Mucosa of rectum (tissue), 2 donors: ENCODE data around the gene MAGI1.

Experiments used
- H3K27ac ChIP-seq, 2 donors: one replicate each; pipeline ENCODE4 v1.7.0; 2013; ENCODE audit warnings: inconsistent platforms in 2 of 2, low read depth in 2 of 2, low read length in 2 of 2
- H3K27me3 ChIP-seq, 2 donors: one replicate each; pipeline ENCODE4 v1.7.0; 2013; ENCODE audit warnings: low read length in 2 of 2; ENCODE audit not compliant: control insufficient read depth in 2 of 2, insufficient read depth in 2 of 2
- H3K36me3 ChIP-seq, 2 donors: one replicate each; pipeline ENCODE4 v1.7.0; 2013; ENCODE audit warnings: low read length in 2 of 2; ENCODE audit not compliant: control insufficient read depth in 2 of 2, insufficient read depth in 2 of 2
- H3K4me1 ChIP-seq, 2 donors: one replicate each; pipeline ENCODE4 v1.7.0; 2013; ENCODE audit warnings: low read length in 2 of 2, mild to moderate bottlenecking in 1 of 2; ENCODE audit not compliant: control insufficient read depth in 2 of 2, insufficient read depth in 2 of 2
- H3K4me3 ChIP-seq, 2 donors: one replicate each; pipeline ENCODE4 v1.7.0; 2013; ENCODE audit warnings: low read length in 2 of 2
- H3K9ac ChIP-seq, 2 donors: one replicate each; pipeline ENCODE4 v1.7.0; 2013; ENCODE audit warnings: low read length in 2 of 2, low read depth in 1 of 2, mild to moderate bottlenecking in 1 of 2
- H3K9me3 ChIP-seq, 2 donors: one replicate each; pipeline ENCODE4 v1.7.0; 2013; ENCODE audit warnings: low read length in 2 of 2; ENCODE audit not compliant: control insufficient read depth in 2 of 2
- donor health status: healthy.
- donor health status: Normal muscosa, but diverticular disease.

MAGI1 gene

GRCh38 chr3:65660000-65660598 is 378.6 kb downstream of the MAGI1 start:
- H3K36me3 ChIP-seq = no peaks in the 10 kb centered on the region
- no peaks in the 10 kb centered on the region for H3K27me3 ChIP-seq
- H3K9ac ChIP-seq = no peak overlapping the region
- H3K27ac ChIP-seq = no peak overlapping the region
- H3K4me3 ChIP-seq = no peak overlapping the region
- H3K4me1 ChIP-seq = no peaks in the 10 kb centered on the region
- H3K9me3 ChIP-seq = no peaks in the 10 kb centered on the region

- H3K27ac ChIP-seq = no peak overlapping the region
- H3K9ac ChIP-seq = no peak overlapping the region
- no peaks in the 10 kb centered on the region for H3K36me3 ChIP-seq
- no peaks in the 10 kb centered on the region for H3K9me3 ChIP-seq
- no peak overlapping the region for H3K4me3 ChIP-seq
- no peaks in the 10 kb centered on the region for H3K27me3 ChIP-seq
- no peaks in the 10 kb centered on the region for H3K4me1 ChIP-seq
These were observed 379.3 kb downstream of the MAGI1 start for GRCh38 chr3:65659396-65659795.

GRCh38 chr3:65658401-65658800 is 380.3 kb downstream of the MAGI1 start:
- no peak overlapping the region for H3K9ac ChIP-seq
- H3K4me1 ChIP-seq = no peaks in the 10 kb centered on the region
- H3K36me3 ChIP-seq = no peaks in the 10 kb centered on the region
- H3K9me3 ChIP-seq = no peaks in the 10 kb centered on the region
- no peak overlapping the region for H3K4me3 ChIP-seq
- no peak overlapping the region for H3K27ac ChIP-seq
- no peaks in the 10 kb centered on the region for H3K27me3 ChIP-seq

GRCh38 chr3:65655061-65655460 is 383.7 kb downstream of the MAGI1 start:
- Histone ChIP-seq H3K4me1 (no peaks in the 10 kb centered on the region), H3K27ac (no peak overlapping the region), H3K36me3 (no peaks in the 10 kb centered on the region), H3K9ac (no peak overlapping the region), H3K4me3 (no peak overlapping the region), H3K27me3 (no peaks in the 10 kb centered on the region), H3K9me3 (no peaks in the 10 kb centered on the region)

- Histone ChIP-seq H3K36me3 (no peaks in the 10 kb centered on the region), H3K27me3 (no peaks in the 10 kb centered on the region), H3K4me1 (no peaks in the 10 kb centered on the region), H3K4me3 (no peak overlapping the region), H3K9me3 (no peaks in the 10 kb centered on the region), H3K27ac (no peak overlapping the region), H3K9ac (no peak overlapping the region)
These were observed 385.0 kb downstream of the MAGI1 start for GRCh38 chr3:65653731-65654130.

GRCh38 chr3:65650247-65650646 is 388.5 kb downstream of the MAGI1 start:
- Histone ChIP-seq H3K27ac (no peak overlapping the region), H3K4me1 (no peaks in the 10 kb centered on the region), H3K9ac (no peak overlapping the region), H3K27me3 (no peaks in the 10 kb centered on the region), H3K4me3 (no peak overlapping the region), H3K36me3 (no peaks in the 10 kb centered on the region), H3K9me3 (peaks cover 0 to 2% of the 10 kb centered on the region in 2 donors)

- no peak overlapping the region for H3K9ac ChIP-seq
These were observed 391.3 kb downstream of the MAGI1 start for GRCh38 chr3:65647369-65647768.

GRCh38 chr3:65642883-65643282 is 395.8 kb downstream of the MAGI1 start:
- Histone ChIP-seq H3K27ac (no peak overlapping the region), H3K27me3 (no peaks in the 10 kb centered on the region), H3K4me1 (no peaks in the 10 kb centered on the region), H3K9me3 (peaks cover 0 to 2% of the 10 kb centered on the region in 2 donors), H3K4me3 (no peak overlapping the region), H3K36me3 (no peaks in the 10 kb centered on the region), H3K9ac (no peak overlapping the region)

More at GRCh38 chr3:65647369-65647768, 391.3 kb downstream of the MAGI1 start:
- Histone ChIP-seq H3K27me3 (no peaks in the 10 kb centered on the region), H3K4me1 (no peaks in the 10 kb centered on the region), H3K27ac (no peak overlapping the region), H3K4me3 (no peak overlapping the region), H3K36me3 (no peaks in the 10 kb centered on the region), H3K9me3 (peaks cover 0 to 2% of the 10 kb centered on the region in 2 donors)

GRCh38 chr3:65641777-65642176 is 396.9 kb downstream of the MAGI1 start:
- Histone ChIP-seq H3K4me3 (no peak overlapping the region), H3K9ac (no peak overlapping the region), H3K9me3 (no peaks in the 10 kb centered on the region), H3K27me3 (no peaks in the 10 kb centered on the region), H3K36me3 (no peaks in the 10 kb centered on the region), H3K27ac (no peak overlapping the region), H3K4me1 (no peaks in the 10 kb centered on the region)

GRCh38 chr3:65641045-65641444 is 397.7 kb downstream of the MAGI1 start:
- Histone ChIP-seq H3K27ac (no peak overlapping the region), H3K36me3 (no peaks in the 10 kb centered on the region), H3K4me1 (no peaks in the 10 kb centered on the region), H3K9me3 (no peaks in the 10 kb centered on the region), H3K27me3 (no peaks in the 10 kb centered on the region), H3K4me3 (no peak overlapping the region), H3K9ac (no peak overlapping the region)

- Histone ChIP-seq H3K9me3 (no peaks in the 10 kb centered on the region), H3K27ac (no peak overlapping the region), H3K4me3 (no peak overlapping the region), H3K36me3 (no peaks in the 10 kb centered on the region), H3K27me3 (no peaks in the 10 kb centered on the region), H3K9ac (no peak overlapping the region), H3K4me1 (no peaks in the 10 kb centered on the region)
These were observed 399.3 kb downstream of the MAGI1 start for GRCh38 chr3:65639444-65639843.
